Hematopoietic multipotent progenitor cell treated with erythropoietin and hydrocortisone succinate and interleukin-3 and kit ligand, for 6 days (in vitro differentiated cells): Measurements from ENCODE around the gene HDDC3.

ENCODE experiments used
- DNase-seq: peaks from one replicate; pipeline ENCODE4 v3.0.0-alpha.2; 2015

HDDC3 gene

DNA sequence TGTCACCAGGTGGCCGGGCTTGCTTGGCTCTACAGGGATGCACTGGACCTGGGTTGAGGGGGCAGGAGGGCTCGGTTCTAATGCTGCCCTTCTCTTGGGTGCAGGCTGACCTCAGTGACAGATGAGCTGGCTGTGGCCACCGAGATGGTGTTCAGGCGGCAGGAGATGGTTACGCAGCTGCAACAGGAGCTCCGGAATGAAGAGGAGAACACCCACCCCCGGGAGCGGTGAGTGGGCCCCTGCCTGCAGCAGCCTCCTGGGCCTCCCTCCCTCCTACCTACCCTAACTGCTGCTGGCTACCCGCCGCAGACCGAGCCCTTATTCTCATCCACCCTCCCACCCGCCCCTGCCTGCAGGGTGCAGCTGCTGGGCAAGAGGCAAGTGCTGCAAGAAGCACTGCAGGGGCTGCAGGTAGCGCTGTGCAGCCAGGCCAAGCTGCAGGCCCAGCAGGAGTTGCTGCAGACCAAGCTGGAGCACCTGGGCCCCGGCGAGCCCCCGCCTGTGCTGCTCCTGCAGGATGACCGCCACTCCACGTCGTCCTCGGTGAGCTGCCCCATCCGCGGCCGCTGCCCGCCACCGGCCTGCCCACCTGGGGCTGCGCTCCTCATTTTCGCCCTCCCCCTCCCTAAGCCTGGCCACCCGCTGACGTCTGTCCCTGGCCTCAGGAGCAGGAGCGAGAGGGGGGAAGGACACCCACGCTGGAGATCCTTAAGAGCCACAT, 42.5 kb downstream of the HDDC3 start:
- no peak for DNase-seq

DNA sequence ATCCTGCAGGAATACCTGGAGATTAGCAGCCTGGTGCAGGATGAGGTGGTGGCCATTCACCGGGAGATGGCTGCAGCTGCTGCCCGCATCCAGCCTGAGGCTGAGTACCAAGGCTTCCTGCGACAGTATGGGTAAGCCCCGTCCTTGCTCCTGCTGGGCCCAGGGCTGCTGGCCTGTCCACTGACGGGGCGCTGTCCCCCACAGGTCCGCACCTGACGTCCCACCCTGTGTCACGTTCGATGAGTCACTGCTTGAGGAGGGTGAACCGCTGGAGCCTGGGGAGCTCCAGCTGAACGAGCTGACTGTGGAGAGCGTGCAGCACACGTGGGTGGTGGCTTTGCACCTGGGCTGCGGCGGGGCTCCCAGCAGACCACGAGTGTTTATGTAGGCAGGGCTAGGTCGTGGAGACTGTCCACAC, 43.0 kb downstream of the HDDC3 start:
- DNase-seq, result no peak

DNA sequence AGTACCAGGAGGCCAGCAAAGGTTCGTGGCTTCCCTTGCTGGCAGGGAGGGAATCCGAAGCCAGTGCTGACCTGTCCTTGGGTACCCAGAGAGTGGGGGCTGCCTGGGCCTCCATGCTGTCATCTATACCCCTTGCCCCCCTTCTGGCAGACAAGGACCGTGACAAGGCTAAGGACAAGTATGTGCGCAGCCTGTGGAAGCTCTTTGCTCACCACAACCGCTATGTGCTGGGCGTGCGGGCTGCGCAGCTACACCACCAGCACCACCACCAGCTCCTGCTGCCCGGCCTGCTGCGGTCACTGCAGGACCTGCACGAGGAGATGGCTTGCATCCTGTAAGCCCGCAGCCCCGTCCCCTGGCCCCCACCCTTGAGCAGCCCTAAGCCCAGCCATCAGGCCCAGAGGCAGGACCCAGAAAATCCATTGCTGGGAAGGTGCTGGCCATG, 45.3 kb downstream of the HDDC3 start:
- no peak for DNase-seq

DNA sequence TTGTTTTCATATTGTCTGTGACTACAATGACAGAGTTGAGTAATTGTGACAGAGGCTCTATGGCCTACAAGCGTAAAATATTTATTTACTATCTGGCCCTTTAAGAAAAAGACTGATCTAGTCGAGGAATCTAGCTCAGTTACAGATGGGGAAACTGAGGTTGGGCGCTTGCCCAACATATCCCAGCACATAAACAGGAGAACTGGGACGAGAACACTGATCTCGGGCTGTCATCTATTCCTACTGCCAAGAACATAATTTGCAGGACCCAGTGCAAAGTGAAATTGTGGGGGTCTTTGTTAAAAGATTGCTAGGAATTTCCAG, 46.1 kb downstream of the HDDC3 start:
- no peak for DNase-seq

DNA sequence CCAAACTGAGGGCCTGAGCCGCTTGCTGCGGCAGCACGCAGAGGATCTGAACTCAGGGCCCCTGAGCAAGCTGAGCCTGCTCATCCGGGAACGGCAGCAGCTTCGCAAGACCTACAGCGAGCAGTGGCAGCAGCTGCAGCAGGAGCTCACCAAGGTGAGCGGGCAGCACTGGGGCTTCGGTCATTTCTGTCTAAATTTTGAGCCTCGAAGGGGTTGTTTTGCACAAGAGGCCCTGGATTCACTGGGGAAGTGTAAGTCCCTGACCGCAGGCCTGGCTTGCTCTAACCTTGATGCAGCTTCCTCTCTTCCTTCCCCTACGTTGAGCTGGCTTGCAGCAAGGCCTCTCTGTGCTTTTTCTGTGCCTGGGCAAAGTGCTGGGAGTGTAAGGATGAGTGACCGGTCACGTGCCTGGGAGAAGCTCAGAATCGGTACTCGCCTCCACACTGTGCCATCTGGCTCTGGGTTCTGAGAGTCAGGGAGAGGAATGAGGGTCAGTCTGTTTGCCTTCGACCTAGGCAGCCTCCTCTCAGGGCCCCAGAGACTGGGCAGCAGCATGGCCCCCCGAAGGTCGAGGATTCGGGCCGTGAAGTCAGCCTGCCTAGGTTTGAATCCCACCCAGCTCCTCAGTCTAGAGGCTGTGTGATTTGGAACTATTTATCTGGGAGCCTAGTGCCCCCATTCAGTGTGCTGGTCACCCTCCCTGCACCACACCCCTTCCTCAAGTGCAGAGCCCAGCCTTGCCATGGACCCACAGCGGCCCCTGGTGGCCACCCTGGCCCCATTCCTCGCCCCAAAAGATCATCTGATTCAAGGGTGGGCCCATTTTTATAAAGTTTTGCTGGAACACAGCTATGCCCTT, 46.7 kb downstream of the HDDC3 start:
- peak; percentile 93 for DNase-seq

DNA sequence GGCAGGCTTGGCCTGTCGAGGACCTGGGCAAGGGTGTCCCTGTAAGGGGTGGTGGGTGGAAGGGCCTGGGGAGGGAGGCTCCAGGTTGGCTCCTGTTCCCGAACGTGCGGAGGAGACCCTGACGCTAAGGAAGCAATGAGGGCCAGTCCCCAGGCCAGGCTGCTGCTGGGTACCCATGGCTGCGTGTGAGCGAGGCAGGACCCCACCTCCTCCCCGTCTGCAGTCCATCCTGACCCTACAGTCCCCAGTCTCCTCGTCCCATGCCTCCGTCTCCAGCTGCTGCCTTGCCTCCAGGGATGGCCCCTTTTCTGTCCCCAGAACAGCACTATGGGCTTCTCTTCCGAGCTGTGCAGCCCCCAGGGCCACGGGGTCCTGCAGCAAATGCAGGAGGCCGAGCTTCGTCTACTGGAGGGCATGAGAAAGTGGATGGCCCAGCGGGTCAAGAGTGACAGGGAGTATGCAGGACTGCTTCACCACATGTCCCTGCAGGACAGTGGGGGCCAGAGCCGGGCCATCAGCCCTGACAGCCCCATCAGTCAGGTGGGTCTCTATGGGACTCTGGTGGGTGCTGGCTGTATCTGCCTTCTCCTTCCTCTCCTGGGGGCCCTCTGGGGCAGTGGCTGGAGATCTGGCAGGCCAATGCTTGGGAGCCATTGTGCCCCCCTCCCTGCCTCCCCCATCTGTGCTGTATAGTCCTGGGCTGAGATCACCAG, 47.5 kb downstream of the HDDC3 start:
- DNase-seq, result peak; percentile 47

DNA sequence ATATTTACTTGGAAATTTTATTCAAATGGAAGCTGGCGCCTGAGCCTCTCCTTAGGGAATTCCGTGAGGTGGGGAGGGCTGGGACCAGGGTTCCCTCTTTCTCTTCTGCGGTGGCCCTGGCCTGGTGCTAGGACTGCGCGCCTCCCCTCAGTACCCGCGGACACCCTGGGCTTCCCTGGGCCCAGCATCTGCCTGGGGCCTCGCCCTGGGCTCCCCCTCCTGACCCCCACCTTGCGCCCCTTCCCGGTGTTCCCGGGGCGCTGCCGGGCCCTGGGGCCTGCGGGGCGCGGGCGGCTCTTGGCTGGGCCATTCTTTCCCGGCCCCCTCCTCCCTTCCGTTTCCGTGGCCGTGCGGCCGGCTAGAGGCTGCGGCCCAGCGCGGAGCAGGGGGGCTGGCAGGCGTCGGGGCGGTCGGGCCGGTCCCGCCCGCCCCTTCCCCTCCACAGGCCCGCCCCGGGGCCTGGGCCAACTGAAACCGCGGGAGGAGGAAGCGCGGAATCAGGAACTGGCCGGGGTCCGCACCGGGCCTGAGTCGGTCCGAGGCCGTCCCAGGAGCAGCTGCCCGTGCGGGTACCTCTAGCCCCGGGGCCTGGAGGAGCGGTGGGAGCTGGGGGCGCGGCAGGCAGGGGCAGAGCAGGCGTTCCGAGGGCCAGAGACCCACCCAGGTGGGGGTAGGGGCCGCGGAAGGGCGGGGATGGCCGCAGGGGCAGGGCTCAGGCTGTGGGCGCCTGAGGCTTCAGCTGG, 48.2 kb downstream of the HDDC3 start, which contains the start of gene FES:
Gene FES, plus strand, starts transcription at position 529 of the 743 bp plus-strand sequence. CDS start 542 bp downstream, outside the sequence.
- peak; percentile 79 for DNase-seq

DNA sequence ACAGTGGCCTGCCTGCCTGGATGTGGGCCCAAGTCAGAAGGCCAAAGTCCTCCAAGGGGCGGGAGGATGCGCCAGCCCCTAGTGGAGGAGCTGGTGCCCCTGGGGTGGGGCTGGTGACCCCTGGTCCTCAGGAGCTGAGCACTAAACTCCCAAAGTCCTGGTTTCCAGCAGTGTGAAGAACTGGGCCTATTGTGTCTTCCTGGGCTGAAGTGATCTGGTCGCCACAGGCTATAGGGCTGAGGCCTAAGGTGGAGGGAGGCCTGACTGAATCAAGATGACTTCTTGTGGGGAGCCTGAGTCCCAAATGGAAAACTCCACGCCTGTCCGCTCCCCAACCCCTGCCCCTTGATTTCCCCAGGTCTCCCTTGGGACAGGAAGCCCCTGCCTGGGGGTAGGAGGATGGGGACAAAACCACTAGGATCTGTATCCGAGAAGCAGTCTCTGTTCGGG, 48.8 kb downstream of the HDDC3 start:
- peak; percentile 49 for DNase-seq

DNA sequence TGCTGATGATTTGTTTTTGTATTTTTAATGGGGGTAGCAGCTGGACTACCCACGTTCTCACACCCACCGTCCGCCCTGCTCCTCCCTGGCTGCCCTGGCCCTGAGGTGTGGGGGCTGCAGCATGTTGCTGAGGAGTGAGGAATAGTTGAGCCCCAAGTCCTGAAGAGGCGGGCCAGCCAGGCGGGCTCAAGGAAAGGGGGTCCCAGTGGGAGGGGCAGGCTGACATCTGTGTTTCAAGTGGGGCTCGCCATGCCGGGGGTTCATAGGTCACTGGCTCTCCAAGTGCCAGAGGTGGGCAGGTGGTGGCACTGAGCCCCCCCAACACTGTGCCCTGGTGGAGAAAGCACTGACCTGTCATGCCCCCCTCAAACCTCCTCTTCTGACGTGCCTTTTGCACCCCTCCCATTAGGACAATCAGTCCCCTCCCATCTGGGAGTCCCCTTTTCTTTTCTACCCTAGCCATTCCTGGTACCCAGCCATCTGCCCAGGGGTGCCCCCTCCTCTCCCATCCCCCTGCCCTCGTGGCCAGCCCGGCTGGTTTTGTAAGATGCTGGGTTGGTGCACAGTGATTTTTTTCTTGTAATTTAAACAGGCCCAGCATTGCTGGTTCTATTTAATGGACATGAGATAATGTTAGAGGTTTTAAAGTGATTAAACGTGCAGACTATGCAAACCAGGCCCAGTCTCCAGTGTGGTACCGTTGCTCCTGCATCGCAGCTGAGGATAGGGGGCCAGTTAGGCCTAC, 49.4 kb downstream of the HDDC3 start:
- DNase-seq, result no peak

DNA sequence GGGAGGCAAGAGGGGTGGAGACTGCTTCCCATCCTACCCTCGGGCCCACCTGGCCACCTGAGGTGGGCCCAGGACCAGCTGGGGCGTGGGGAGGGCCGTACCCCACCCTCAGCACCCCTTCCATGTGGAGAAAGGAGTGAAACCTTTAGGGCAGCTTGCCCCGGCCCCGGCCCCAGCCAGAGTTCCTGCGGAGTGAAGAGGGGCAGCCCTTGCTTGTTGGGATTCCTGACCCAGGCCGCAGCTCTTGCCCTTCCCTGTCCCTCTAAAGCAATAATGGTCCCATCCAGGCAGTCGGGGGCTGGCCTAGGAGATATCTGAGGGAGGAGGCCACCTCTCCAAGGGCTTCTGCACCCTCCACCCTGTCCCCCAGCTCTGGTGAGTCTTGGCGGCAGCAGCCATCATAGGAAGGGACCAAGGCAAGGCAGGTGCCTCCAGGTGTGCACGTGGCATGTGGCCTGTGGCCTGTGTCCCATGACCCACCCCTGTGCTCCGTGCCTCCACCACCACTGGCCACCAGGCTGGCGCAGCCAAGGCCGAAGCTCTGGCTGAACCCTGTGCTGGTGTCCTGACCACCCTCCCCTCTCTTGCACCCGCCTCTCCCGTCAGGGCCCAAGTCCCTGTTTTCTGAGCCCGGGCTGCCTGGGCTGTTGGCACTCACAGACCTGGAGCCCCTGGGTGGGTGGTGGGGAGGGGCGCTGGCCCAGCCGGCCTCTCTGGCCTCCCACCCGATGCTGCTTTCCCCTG, 50.2 kb downstream of the HDDC3 start:
- no peak for DNase-seq

DNA sequence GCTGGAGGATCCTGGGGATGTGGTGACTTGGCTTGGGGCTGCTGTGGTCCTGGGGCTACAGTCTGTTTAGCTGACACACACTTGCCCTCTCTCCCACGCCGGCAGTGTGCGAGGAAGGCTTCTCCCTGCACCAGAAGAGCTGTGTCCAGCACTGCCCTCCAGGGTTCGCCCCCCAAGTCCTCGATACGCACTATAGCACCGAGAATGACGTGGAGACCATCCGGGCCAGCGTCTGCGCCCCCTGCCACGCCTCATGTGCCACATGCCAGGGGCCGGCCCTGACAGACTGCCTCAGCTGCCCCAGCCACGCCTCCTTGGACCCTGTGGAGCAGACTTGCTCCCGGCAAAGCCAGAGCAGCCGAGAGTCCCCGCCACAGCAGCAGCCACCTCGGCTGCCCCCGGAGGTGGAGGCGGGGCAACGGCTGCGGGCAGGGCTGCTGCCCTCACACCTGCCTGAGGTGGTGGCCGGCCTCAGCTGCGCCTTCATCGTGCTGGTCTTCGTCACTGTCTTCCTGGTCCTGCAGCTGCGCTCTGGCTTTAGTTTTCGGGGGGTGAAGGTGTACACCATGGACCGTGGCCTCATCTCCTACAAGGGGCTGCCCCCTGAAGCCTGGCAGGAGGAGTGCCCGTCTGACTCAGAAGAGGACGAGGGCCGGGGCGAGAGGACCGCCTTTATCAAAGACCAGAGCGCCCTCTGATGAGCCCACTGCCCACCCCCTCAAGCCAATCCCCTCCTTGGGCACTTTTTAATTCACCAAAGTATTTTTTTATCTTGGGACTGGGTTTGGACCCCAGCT, 51.0 kb downstream of the HDDC3 start:
- DNase-seq, result no peak

DNA sequence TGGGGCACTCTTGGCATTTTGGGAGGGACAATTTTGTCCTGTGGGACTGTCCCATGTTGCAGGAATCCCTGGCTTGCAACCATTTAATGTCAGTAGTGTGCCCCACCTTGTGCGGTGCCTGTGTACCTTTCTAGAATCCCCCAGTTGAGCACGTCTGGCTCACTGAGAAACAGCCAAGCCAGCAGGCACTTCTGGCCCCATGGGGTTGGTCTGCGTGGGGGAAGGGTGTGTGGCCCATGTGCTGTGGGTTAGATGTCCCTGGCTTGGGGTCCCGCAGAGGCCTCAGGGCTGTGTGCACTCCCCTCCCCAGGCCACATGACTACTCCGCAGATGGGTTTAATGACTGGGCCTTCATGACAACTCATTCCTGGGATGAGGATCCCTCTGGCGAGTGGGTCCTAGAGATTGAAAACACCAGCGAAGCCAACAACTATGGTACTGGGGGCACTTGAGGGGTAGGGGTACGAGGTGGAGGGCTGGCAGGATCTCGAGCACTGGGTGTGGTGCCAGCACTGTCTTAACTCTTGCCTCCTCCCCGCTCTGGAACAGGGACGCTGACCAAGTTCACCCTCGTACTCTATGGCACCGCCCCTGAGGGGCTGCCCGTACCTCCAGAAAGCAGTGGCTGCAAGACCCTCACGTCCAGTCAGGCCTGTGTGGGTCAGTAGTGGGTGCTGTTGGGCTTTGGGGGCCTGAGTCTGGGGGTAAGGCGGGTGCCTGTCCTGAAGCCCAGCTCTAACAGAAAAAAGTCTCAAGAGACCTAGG, 51.8 kb downstream of the HDDC3 start:
- no peak for DNase-seq
